Mesenchymal stem cell (in vitro differentiated cells and primary cell): ENCODE data around the gene MAPKAP1.

Experiments
- DNase-seq: peaks from one replicate; pipeline ENCODE4 v3.0.0-alpha.2; 2013
- H2AFZ ChIP-seq: one replicate; pipeline ENCODE4 v1.6.1; 2013; ENCODE audit warnings: low read depth, mild to moderate bottlenecking, control low read depth, inconsistent platforms, low read length, moderate library complexity
- H2AK5ac ChIP-seq: 2 replicates; pipeline ENCODE4 v1.6.1; 2013; ENCODE audit warnings: low read length, moderate library complexity, mild to moderate bottlenecking, inconsistent platforms; ENCODE audit not compliant: severe bottlenecking
- H2BK120ac ChIP-seq: one replicate; pipeline ENCODE4 v1.6.1; 2013; ENCODE audit warnings: low read depth, mild to moderate bottlenecking, inconsistent platforms, low read length, moderate library complexity
- H2BK12ac ChIP-seq, 2 experiments: one replicate each; pipeline ENCODE4 v1.6.1; 2013; ENCODE audit warnings: inconsistent platforms in 2 of 2, low read length in 2 of 2, mild to moderate bottlenecking in 2 of 2, moderate library complexity in 2 of 2, control low read depth in 1 of 2
- H2BK15ac ChIP-seq: one replicate; pipeline ENCODE4 v1.6.1; 2013; ENCODE audit warnings: mild to moderate bottlenecking, low read depth, inconsistent platforms; ENCODE audit not compliant: poor library complexity, severe bottlenecking
- H2BK5ac ChIP-seq: 2 replicates; pipeline ENCODE4 v1.6.1; 2013; ENCODE audit warnings: low read depth, mild to moderate bottlenecking, low read length, control low read depth, inconsistent platforms; ENCODE audit not compliant: poor library complexity, severe bottlenecking
- H3K14ac ChIP-seq, 2 experiments: one replicate each; pipeline ENCODE4 v1.6.1; 2013; ENCODE audit warnings: inconsistent platforms in 2 of 2, low read length in 2 of 2, control low read depth in 1 of 2, mild to moderate bottlenecking in 1 of 2, moderate library complexity in 1 of 2
- H3K18ac ChIP-seq, 2 experiments: one replicate each; pipeline ENCODE4 v1.6.1; 2013; ENCODE audit warnings: inconsistent platforms in 2 of 2, low read length in 2 of 2, control low read depth in 1 of 2, low read depth in 1 of 2, mild to moderate bottlenecking in 1 of 2
- H3K23ac ChIP-seq, 2 experiments: one replicate each; pipeline ENCODE4 v1.6.1; 2013; ENCODE audit warnings: inconsistent platforms in 2 of 2, low read length in 2 of 2, mild to moderate bottlenecking in 2 of 2, moderate library complexity in 2 of 2, control low read depth in 1 of 2
- H3K27ac ChIP-seq: 2 replicates; pipeline ENCODE4 v1.5.1; 2013; ENCODE audit warnings: mild to moderate bottlenecking, moderate library complexity, low read length, control low read depth, inconsistent platforms; ENCODE audit not compliant: poor library complexity, severe bottlenecking
- H3K27me3 ChIP-seq, 2 experiments: 2 replicates each; pipeline versions ENCODE4 v1.6.1 to v1.7.0; 2013; ENCODE audit warnings: low read length in 2 of 2, mild to moderate bottlenecking in 2 of 2, moderate library complexity in 2 of 2, control low read depth in 1 of 2, inconsistent platforms in 1 of 2; ENCODE audit not compliant: control insufficient read depth in 1 of 2, insufficient read depth in 1 of 2
- H3K36me3 ChIP-seq, 2 experiments: 2 replicates each; pipeline versions ENCODE4 v1.6.1 to v1.7.0; 2013; ENCODE audit warnings: low read length in 2 of 2, control low read depth in 1 of 2, inconsistent platforms in 1 of 2, low read depth in 1 of 2, mild to moderate bottlenecking in 1 of 2; ENCODE audit not compliant: insufficient read depth in 2 of 2, control insufficient read depth in 1 of 2
- H3K4ac ChIP-seq, 2 experiments: one replicate each; pipeline ENCODE4 v1.6.1; 2013; ENCODE audit warnings: inconsistent platforms in 2 of 2, low read length in 2 of 2, mild to moderate bottlenecking in 2 of 2, moderate library complexity in 2 of 2, control low read depth in 1 of 2, low read depth in 1 of 2
- H3K4me1 ChIP-seq: 2 replicates; pipeline ENCODE4 v1.6.1; 2013; ENCODE audit warnings: low read depth, low read length, control low read depth; ENCODE audit not compliant: control insufficient read depth, insufficient read depth
- H3K4me2 ChIP-seq: 2 replicates; pipeline ENCODE4 v1.6.1; 2013; ENCODE audit warnings: low read length, mild to moderate bottlenecking, inconsistent platforms; ENCODE audit not compliant: poor library complexity, severe bottlenecking
- H3K4me3 ChIP-seq, 2 experiments: 2 replicates each; pipeline versions ENCODE4 v1.5.1 to v1.7.0; 2013; ENCODE audit warnings: low read length in 2 of 2, mild to moderate bottlenecking in 2 of 2, control low read depth in 1 of 2, low read depth in 1 of 2; ENCODE audit not compliant: insufficient read depth in 1 of 2
- H3K79me1 ChIP-seq: replicated peaks from 2 replicates; pipeline ENCODE4 v1.6.1; 2013; ENCODE audit warnings: mild to moderate bottlenecking, control low read depth, low read length, inconsistent platforms; ENCODE audit not compliant: poor library complexity, severe bottlenecking
- H3K9ac ChIP-seq: 2 replicates; pipeline ENCODE4 v1.7.0; 2013; ENCODE audit warnings: mild to moderate bottlenecking, low read length, moderate library complexity
- H3K9me3 ChIP-seq: 2 replicates; pipeline ENCODE4 v1.7.0; 2013; ENCODE audit warnings: mild to moderate bottlenecking, low read length; ENCODE audit not compliant: control insufficient read depth
- H4K8ac ChIP-seq: one replicate; pipeline ENCODE4 v1.6.1; 2013; ENCODE audit warnings: inconsistent platforms, mild to moderate bottlenecking, low read length, moderate library complexity
- H4K91ac ChIP-seq: one replicate; pipeline ENCODE4 v1.6.1; 2013; ENCODE audit warnings: mild to moderate bottlenecking, low read length, inconsistent platforms
- WGBS: methylation state at CpG from one replicate; pipeline ENCODE4 v1.1.7; 2013; ENCODE audit warnings: mixed read lengths; 5-methylcytosine and 5-hydroxymethylcytosine counted together

Gene MAPKAP1

GRCh38 chr9:125544484-125544883 lies 162.5 kb downstream of the MAPKAP1 start:
- no peaks in the 10 kb centered on the region for H3K27me3 ChIP-seq
- H4K8ac ChIP-seq, result no peak overlapping the region
- DNase-seq, result no peak
- H3K27ac ChIP-seq, result no peak overlapping the region
- H3K9me3 ChIP-seq, result no peaks in the 10 kb centered on the region
- peak overlapping the region in 1 of 2 experiments; percentile 23 for H3K4me3 ChIP-seq
- peaks cover 4 to 48% of the 10 kb centered on the region in 2 experiments for H3K36me3 ChIP-seq
- no peak overlapping the region for H2AFZ ChIP-seq
- peaks cover 36% of the 10 kb centered on the region for H3K79me1 ChIP-seq
- H2BK15ac ChIP-seq, result no peak overlapping the region
- WGBS, result over 99% methylated on average over 4 of the region's 4 CpGs
- H4K91ac ChIP-seq, result no peak overlapping the region
- no peak overlapping the region for H3K14ac ChIP-seq
- peaks cover 5% of the 10 kb centered on the region for H3K4me1 ChIP-seq
- no peak overlapping the region for H2BK120ac ChIP-seq
- H3K4me2 ChIP-seq, result no peak overlapping the region
- no peak overlapping the region for H3K18ac ChIP-seq
- no peak overlapping the region for H3K4ac ChIP-seq
- H3K23ac ChIP-seq, result no peak overlapping the region
- no peak overlapping the region for H2BK5ac ChIP-seq
- no peak overlapping the region for H2BK12ac ChIP-seq
- no peak overlapping the region for H2AK5ac ChIP-seq
- H3K9ac ChIP-seq, result no peak overlapping the region

GRCh38 chr9:125541840-125542243 lies 165.2 kb downstream of the MAPKAP1 start:
- no peak overlapping the region for H4K8ac ChIP-seq
- no peak overlapping the region for H3K27ac ChIP-seq
- no peak overlapping the region for H2AFZ ChIP-seq
- WGBS, result 94% methylated on average over 12 of the region's 12 CpGs
- H3K4me3 ChIP-seq, result no peak overlapping the region
- H3K9ac ChIP-seq, result no peak overlapping the region
- no peak overlapping the region for H2BK5ac ChIP-seq
- no peak overlapping the region for H3K23ac ChIP-seq
- H3K18ac ChIP-seq, result no peak overlapping the region
- H3K27me3 ChIP-seq, result no peaks in the 10 kb centered on the region
- no peak overlapping the region for H3K4me2 ChIP-seq
- H3K4me1 ChIP-seq, result peaks cover 9% of the 10 kb centered on the region
- H4K91ac ChIP-seq, result no peak overlapping the region
- H2BK12ac ChIP-seq, result no peak overlapping the region
- H3K4ac ChIP-seq, result no peak overlapping the region
- H3K36me3 ChIP-seq, result peaks cover 2 to 42% of the 10 kb centered on the region in 2 experiments
- no peak overlapping the region for H2AK5ac ChIP-seq
- H2BK15ac ChIP-seq, result no peak overlapping the region
- no peak for DNase-seq
- no peaks in the 10 kb centered on the region for H3K9me3 ChIP-seq
- no peak overlapping the region for H3K14ac ChIP-seq
- H3K79me1 ChIP-seq, result peaks cover 26% of the 10 kb centered on the region
- no peak overlapping the region for H2BK120ac ChIP-seq

GRCh38 chr9:125540497-125540896 lies 166.5 kb downstream of the MAPKAP1 start:
- peaks cover 9% of the 10 kb centered on the region for H3K4me1 ChIP-seq
- no peak overlapping the region for H3K9ac ChIP-seq
- H2BK5ac ChIP-seq, result no peak overlapping the region
- H2BK120ac ChIP-seq, result no peak overlapping the region
- no peak overlapping the region for H3K4me2 ChIP-seq
- H2AK5ac ChIP-seq, result no peak overlapping the region
- no peak overlapping the region for H3K4ac ChIP-seq
- H3K27ac ChIP-seq, result no peak overlapping the region
- H2BK12ac ChIP-seq, result no peak overlapping the region
- no peak overlapping the region for H2BK15ac ChIP-seq
- no peaks in the 10 kb centered on the region for H3K9me3 ChIP-seq
- no peak for DNase-seq
- H2AFZ ChIP-seq, result no peak overlapping the region
- 93% methylated on average over 3 of the region's 3 CpGs for WGBS
- no peak overlapping the region for H3K23ac ChIP-seq
- peaks cover 20% of the 10 kb centered on the region for H3K79me1 ChIP-seq
- H4K91ac ChIP-seq, result no peak overlapping the region
- H3K4me3 ChIP-seq, result no peak overlapping the region
- H3K27me3 ChIP-seq, result no peaks in the 10 kb centered on the region
- H3K14ac ChIP-seq, result no peak overlapping the region
- no peak overlapping the region for H4K8ac ChIP-seq
- H3K36me3 ChIP-seq, result peaks cover 0 to 32% of the 10 kb centered on the region in 2 experiments
- no peak overlapping the region for H3K18ac ChIP-seq

- Histone ChIP-seq H3K9me3 (no peaks in the 10 kb centered on the region), H3K79me1 (peaks cover 12% of the 10 kb centered on the region), H3K4me2 (no peak overlapping the region), H3K27me3 (no peaks in the 10 kb centered on the region), H3K18ac (no peak overlapping the region), H3K4me3 (no peak overlapping the region), H3K23ac (no peak overlapping the region), H2AFZ (no peak overlapping the region), H4K91ac (no peak overlapping the region), H3K36me3 (peaks cover 0 to 32% of the 10 kb centered on the region in 2 experiments), H2AK5ac (no peak overlapping the region), H3K27ac (peak overlapping the region; percentile 64), H2BK5ac (no peak overlapping the region), H3K9ac (peak overlapping the region; percentile 86), H3K14ac (no peak overlapping the region), H2BK15ac (no peak overlapping the region), H2BK120ac (no peak overlapping the region), H3K4me1 (peaks cover 12% of the 10 kb centered on the region), H2BK12ac (no peak overlapping the region), H4K8ac (no peak overlapping the region), H3K4ac (no peak overlapping the region)
- DNase-seq, result peak; percentile 86
- WGBS, result 2% methylated on average over 2 of the region's 2 CpGs
Observed at GRCh38 chr9:125538092-125538473, 168.9 kb downstream of the MAPKAP1 start.
